HL-60/S4 treated with phorbol 12-myristate 13-acetate at 8.2 ng/mL for 4 days and 3 days (cell line): ENCODE data around the gene PITPNM1.
"Not testable (repeated sequence)": the region's sequence is repeated elsewhere in the genome, so short reads cannot be mapped to it uniquely, and the experiment has no call there.

Experiments used
- in situ Hi-C: fragments of 300-500 bp; cut with MboI; formaldehyde crosslinking; loops from 2 replicates; pipeline ENCODE4 v1.15.0; 2022; ENCODE audit warnings: low sequenced_read_pairs

PITPNM1 gene

DNA sequence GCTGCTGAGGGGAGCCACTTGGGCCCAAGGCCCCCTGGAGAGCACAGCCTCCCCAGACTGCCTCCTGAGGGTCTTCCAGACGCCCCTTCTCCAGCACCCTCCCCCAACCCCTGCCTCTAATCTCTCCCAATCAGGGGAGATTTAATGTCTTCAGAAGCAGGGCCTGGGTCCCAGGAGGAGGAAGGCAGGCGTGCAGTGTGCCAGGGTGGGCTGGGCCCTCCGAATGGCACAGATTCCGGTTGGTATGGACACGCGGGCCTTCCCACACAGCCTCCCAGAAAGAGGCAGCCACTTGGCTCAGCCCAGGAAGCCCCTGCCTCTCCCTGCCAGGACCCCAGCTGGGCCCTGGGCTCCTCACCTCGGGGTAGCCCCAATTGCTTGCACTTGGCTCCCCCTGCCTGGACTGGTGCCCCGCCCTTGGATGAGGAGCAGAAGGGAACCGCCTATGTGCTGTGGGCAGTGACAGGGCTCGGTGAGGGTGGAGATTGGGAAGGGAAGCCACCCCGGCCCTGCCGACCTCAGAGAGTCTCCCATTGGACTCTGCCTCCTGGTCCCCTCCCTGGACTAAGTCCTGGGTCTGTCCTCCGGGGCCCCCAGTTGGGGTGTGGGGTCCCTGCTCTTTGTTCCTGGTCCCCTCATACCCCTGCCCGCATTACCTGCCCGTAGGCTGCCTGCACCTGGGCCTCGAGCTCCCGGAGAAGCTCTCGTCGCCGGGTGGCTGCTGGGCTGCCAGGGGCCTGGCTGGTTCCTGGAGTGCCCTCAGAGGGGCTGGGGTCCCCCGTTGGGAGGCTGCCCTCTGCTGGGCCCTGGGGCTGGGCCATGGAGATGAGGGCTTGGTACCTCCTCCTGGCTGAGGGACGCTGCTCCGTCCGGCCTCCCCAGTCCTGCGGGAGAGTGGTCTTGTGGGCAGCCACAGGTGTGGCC lies 18.7 kb upstream of the PITPNM1 start:
- in situ Hi-C loops: no loop called here

DNA sequence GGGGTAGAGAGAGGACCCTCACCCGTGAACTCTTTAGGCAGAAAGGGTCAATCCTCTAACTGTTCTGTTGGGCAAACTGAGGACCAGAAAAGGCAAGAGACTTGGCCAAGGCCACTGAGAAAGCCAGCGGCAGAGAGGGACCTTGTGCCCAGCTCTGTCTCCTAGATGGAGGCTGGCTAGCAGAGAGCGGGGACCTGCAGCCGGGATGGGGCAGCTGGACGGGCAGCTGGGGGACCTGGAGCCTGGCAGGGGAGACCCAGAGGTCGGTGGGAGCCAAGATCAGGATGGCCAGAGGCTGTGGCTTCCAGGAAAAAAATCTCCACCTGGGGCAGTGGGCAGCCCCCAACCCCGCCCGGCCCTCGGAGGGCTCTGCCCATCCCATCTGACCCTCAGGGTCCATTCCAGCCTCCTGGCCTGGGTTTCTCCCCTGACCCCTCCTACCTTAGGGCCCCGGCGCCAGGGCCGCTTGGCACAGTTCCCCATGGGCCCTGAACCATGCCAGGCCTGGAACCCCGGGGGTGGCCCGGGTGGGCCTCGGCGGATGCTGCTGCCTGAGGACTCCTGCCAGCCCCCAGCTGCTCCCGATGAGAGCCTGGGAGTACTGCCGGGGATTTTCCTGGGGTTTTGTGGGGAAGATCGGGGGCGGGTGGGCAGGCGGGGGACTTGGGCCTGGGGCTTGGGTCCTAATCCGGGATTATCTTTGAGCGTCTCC lies 17.8 kb upstream of the PITPNM1 start, which contains the start of gene CABP2:
Gene CABP2 (minus strand): TSS at position 603 of the 712 bp plus-strand sequence. CDS start 120 bp downstream, at position 483.
- in situ Hi-C loops: no loop called here

DNA sequence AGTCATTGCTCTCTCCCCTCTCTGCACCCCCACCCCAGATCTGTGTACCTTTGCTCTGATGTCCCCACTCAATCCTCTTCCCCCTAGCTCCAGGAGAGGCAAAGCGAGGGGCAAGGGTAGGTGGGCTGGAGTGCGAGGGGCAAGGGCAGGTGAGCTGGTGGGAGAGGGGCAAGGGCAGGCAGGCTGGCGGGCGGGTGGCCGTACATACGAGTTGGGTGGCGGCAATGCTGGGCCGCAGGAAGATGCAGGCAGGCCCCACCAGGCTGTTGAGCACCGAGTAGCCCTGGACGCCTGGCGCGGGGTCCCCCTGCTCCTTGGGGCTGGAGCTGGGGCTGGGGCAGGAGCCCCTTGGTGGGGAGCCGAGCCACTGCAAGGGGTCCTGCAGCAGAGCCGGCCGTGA lies 17.2 kb upstream of the PITPNM1 start:
- in situ Hi-C loops: no loop called here

DNA sequence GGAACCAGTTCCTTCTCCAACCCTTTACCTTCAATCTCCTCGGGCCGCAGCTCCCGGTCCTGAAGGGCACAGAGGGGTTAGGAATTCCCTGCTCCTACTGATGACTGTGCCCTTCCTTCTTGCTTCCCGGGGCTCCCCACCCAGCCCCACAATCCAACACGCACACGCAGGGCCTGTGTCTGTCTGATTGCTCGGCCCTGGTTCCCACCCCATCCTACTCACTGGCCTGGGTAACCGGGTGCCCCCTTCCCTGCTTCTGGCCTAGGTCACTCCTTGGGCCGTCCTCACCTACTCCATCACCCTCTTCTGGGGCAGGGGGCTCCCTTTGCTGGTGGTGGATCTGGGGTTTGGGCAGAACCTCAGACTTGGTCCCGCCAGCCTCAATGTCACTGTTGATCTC lies 16.8 kb upstream of the PITPNM1 start:
- in situ Hi-C loops: no loop called here

DNA sequence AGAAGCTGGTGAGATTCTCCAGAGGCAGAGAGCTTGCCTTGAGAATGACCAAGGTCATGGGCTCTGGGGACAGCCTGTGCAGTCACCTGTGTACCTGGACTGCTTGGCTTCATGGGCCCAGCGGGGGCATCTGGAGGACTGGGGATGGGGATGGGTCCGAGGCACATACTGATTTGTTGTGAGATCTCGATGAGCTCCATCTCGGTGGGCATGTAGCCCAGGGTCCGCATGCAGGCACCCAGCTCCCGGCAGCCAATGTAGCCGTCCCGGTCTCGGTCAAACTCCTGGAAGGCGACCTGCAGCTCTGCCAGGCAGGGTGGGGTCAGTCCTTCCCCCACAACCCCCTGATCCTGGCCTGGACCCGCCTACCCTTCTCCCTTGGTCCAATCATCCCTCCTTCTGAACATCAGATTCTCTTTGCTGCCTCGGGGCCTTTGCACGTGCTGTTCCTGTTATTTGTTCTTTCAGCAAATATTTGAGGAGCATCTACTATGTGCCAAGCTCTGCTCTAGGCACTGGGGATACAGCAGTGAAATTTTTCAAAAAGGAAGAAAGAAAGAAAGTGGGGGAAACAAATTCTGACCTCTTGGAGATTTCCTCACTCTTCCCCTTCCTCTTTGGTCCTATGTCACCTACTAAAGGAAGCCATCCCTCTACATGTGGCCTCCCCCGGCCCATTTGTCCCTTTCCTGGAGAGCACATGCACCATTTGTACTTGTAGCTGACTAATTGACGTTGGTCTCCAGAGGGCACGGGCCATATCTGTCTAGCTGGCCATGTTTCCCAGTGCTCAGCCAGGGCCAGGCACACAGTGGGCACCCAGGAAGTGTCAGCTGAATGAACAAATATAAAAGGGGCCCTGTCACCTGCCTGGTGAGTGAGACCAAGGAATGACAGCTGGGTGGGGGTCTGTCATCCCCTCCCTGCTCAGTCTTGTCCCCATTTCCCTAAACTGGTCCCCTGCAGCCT lies 16.0 kb upstream of the PITPNM1 start:
- in situ Hi-C loops: no loop called here

DNA sequence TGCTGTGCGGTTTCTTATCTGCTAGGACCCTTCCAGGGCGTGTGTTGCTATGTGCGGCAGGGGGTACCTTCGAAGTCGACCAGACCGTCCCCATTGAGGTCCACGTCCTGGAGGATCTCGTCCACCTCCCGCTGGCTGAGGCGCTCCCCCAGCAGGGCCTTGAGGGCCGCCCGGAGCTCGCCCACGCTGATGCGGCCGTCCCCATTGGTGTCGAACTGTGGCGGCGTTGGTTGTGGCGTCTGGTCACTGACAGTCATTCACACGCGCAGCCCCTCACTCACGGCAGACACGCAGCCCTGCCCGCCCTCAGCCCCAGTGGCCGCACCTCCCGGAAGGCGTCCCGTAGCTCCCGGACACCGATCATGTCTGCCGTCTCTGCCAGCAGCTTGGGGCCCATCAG lies 14.6 kb upstream of the PITPNM1 start:
- in situ Hi-C loops: no loop called here

DNA sequence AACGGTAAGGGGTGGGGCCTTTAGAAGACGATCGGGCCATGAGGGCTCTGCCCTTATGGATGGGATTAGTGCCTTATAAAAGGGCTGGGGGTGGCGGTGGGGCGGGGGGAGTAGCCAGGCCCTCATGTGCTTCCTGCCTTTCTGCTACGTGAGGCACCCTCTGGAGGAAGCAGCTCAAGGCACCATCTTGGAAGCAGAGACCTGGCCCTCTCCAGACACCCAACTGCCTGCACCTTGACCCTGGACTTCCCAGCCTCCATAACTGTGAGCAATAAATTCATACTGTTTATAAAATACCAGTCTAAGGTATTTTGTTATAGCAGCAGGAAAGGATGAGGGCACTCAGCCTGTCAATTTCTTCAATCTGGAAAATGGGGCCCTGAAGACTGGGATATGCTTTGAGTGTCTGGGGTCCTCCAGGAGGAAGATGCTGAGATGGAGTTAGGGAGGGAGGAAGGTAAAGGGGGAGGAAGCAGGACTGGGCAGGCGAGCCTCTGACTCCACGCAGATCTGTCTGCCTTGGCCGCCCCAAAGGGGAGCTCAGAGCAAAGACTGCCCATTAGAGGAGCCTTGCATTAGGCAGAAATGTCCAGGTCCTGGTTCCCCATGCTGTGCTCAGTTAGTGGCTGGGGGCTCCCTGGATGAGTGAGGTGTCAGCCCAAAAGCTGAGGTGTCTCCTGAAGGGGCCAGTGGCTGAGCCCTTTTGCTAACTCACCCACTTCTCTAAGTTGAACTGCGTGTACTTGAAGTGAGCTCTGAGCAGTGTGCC lies 12.8 kb upstream of the PITPNM1 start:
- in situ Hi-C loops: no loop called here

DNA sequence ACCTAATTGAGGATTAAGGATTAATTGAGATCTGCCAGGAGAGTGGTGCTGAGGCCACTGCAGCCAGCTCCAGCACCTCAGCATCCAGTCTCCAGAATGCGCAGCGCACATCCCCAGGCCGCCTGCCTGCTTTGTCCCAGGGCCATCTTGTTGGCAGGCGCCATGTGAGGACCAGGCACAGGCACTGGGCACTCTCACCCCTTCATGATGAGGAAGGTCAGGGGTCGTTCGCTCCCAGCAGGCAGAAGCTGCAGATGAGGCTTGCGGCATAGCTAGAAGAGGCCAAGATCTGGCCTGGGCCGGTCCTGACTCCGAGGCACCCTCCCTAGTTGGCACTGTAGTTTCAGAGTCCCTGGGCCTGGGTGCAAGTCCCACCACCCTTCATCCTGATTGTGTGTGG lies 11.6 kb upstream of the PITPNM1 start:
- in situ Hi-C loops: no loop called here

DNA sequence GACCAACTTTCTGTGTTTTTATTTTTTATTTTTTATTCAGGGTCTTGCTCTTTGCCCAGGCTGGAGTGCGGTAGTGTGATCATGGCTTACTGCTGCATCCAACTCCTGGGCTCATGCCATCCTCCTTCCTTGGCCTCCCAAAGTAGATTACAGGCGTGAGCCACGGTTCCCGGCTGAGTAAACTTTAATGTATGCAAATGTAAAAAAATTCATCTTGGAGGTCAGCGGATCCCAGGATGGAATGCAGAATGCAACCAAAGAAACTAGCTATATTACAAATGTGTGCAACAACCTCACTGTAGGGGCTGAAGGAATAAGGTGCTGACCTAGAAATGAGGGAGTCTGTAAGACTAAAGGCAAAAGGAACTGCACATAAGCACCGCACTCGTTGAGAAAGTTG lies 9.0 kb upstream of the PITPNM1 start:
- in situ Hi-C loops: no loop called here

DNA sequence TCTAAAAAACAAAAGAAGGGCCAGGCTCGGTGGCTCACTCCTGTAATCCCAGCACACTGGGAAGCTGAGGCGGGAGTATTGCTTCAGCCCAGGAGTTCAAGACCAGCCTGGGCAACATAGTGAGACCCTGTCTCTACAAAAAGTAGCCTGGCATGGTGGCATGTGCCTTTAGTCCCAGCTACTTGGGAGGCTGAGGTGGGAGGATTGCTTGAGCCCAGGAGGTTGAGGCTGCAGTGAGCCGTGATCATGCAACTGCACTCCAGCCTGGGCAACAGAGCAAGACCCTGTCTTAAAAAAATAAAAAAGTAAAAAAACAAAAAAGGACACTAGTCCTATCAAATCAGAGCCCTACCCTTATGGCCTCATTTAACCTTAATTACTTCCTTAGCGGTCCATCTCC lies 6.4 kb upstream of the PITPNM1 start:
- in situ Hi-C loops: not testable (repeated sequence)

DNA sequence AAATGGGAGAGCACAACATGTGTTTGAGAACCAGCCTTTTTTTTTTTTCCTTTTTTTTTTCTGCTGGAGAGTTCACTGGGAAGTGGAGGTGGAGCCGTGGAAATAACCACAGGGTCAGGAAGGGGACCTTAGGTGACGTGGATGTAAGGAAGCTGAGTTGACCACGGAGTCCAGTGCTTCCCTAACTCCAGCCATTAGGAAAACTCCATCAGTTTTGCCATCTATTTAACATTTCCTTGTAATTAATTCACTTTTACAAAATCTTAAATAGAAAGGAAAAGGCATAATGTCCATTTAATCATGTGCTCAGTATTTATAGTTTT lies 4.8 kb upstream of the PITPNM1 start:
- in situ Hi-C loops: no loop called here

DNA sequence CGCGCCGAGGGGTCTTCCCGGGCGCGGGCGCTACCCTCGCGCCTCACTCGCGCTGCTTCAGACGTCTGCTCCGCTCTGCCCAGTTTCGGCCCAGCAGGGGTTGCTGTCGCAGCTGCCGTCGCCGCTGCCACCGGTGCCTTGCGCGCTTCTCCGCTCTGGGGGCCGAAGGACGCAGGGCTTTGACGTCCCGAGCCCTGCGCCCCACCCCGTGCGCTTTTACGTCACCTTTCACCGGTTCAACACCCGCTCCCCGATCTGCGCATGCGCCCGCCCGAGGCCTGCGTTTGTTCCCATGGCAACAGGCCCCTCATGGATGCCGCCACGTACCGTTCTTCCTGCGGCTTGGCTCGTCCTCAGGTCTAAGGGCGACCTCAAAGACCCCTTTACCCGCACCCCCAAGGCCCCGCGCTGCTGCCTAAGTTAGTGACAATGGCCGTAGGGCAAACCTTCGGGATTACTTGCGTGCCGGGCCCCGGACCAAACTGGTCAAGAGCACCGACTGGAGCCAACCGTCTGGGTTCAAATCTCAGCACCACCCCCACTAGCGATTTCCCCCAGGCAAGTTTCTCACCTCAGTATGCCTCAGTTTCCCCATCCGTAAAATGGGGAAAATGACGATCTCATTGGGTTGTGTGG lies 3.4 kb upstream of the PITPNM1 start:
- in situ Hi-C loops: no loop called here

DNA sequence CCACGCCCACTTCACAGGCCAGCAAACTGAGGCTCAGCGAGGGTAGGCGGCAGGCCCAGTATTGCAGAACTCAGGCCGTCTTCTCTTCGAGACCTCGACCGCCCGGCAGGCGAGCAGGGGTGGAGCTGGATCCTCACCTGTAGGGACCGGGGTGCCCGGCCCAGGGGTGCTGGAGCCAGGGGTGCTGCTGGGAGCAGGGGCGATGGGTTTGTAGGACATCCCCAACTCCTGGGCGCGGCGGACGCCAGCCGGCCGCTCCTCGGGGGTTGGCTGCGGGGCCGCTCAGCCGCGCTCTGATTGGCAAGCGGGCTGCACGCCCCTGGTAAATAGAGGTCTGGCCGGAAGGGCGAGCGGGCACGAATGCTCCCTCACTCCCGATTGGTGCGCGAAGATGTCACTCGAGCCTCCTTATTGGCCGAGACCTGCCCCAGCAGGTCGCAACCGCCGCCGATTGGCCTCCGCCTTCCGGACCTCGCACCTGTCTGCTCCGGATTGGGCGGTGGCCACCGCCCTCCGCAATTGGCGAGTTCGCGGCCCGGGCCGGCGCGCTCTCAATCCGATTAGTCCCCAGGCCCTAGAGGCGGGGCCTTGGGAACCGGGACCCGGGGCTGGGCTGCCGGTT lies 2.8 kb upstream of the PITPNM1 start, which contains the start of gene CDK2AP2:
Gene CDK2AP2 (minus strand): TSS at position 299 of the 622 bp plus-strand sequence. CDS start 80 bp downstream, at position 219.
- in situ Hi-C loops: no loop called here

DNA sequence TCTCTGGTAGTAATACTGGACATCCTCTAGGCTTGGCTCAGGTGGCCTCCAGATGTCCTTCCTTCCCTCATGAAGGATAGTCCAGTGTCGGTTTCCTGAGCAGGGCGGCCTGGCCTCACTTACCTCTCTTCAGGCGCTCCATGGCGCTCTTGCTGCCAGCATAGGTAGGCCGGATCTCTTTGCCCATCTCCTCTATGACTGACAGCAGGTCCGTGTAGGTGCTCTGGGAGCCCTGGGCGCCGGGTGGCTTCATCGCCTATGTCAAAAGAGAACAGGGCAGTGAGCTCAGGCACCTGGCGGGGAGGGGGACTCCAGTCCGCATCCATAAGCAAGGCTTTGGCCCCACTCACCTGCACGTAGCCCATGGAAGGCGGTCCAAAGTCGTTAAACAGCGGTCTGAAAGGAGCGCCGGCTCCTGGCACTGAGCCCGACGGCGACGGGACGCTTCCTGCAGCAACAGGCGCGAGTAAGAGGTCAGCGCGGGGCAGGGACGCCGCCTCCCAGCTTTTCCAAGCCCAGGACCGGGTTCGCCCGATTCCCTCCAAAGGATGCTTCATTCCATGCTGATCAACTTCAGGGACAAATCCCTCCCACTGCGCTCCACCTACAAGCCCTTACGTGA lies 2.2 kb upstream of the PITPNM1 start:
- in situ Hi-C loops: no loop called here

DNA sequence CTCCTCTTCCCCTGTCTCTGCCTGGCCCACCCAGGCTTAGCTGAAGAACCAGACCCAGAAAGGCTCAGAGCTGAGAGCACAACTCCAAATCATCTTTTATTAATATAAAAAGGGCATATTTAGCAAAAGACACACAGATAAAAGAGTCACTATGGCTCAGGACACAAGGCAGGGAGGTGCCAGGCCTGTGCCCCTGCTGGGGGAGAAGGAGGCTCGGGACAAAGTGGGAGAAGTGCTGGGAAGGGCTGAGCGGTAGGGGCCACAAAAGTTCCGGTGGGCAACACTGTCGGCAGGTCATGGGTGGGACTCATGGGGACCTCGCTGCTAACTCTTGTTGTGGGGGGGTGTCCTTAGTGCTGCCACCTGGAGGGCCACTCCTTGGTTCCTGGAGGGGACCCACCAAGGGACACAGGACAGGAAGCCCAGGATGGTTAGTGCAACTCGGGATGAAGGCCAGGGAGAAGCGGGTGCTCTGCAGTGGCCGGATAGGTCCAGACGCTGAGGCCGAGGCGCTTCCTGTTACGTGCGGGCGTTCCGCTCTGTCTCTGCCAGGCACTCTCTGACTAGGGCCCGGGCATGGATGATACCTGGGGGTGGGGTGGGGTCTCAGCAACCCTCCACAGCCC lies 1.4 kb upstream of the PITPNM1 start:
- in situ Hi-C loops: no loop called here

DNA sequence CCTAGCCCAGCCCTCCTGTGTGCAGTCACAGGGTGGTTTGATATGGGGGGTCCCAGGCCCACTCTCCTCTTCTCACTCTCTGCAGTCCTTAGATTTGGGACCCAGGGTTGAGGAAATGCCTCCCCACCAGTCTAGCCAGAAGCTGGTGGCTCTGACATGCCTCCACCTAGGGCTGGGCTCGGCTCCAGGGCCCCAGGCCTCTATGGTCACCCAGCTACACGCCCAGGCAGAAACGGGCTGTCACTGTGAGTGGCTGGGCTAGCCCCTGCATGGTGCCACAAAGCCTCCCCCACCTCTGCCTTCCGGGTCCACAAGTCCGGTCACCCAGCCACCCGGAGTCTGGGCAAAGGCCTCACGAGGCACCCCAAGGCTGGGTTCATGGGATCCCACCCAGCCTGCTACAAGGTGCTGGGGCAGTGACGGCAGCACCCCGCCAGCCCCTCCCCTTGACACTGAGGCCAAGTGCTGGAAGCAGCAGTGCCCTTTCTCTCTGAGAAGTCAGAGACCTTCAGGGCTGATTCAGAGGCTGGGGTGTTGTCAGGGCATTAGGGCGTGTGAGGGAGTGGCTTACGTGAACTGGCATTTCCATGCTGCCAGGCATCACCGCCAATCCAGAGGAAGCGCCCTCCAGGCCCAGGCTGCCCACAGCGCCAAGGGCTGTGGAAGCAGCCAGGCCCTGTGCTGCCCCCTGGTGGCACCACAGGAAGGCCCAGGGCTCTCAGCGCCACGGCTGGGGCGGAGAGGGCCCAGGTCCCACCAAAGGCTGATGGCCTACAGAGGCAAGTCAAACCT lies 638 bp upstream of the PITPNM1 start:
- in situ Hi-C loops: no loop called here
